B cell (primary cell): Measurements from ENCODE around the gene CD200R1L. TPM values are rescaled to one million over a fixed set of nuclear protein-coding genes. Genes with fewer than 3 reads are reported as not detected.
A peak's percentile ranks its signal among the peaks of the same experiment; 100 is the strongest.

Experiments used
- ATAC-seq: fragments of 200-7000 bp; cut with Tn5 transposase; one replicate; pipeline ENCODE4 v1.10.0; 2021; ENCODE audit warnings: low read depth, mild to moderate bottlenecking, moderate number of reproducible peaks, moderate library complexity
- CTCF ChIA-PET: fragments of 350-600 bp; sonication (Branson Sonifier 250); formaldehyde crosslinking; loops from one replicate; lab custom pipeline; 2021; ENCODE audit warnings: antibody characterized with exemption, inconsistent platforms; lab: Charles Lee
- POLR2A ChIA-PET: fragments of 350-600 bp; sonication (Branson Sonifier 250); formaldehyde crosslinking; loops from one replicate; lab custom pipeline; 2021; ENCODE audit warnings: antibody characterized with exemption; lab: Charles Lee
- DNase-seq: peaks from one replicate; pipeline ENCODE4 v3.0.0; 2013
- H2AFZ ChIP-seq: 2 replicates; pipeline ENCODE4 v1.6.1; 2012; ENCODE audit warnings: mild to moderate bottlenecking, low read depth, low read length; ENCODE audit not compliant: insufficient read depth, poor library complexity, severe bottlenecking
- H3K27ac ChIP-seq, 2 donors: 1 replicate in 1 of 2; 2 replicates in 1 of 2; pipeline ENCODE4 v1.5.1; 2012 to 2013; ENCODE audit warnings: low read length in 2 of 2, mild to moderate bottlenecking in 2 of 2, moderate library complexity in 1 of 2
- H3K27me3 ChIP-seq, 4 experiments: fragments of 200-600 bp in 1 of 4; sonication (generic) in 1 of 4; replicated peaks in 1 of 4; 1 replicate in 2 of 4; 2 replicates in 2 of 4; pipeline versions ENCODE4 v1.6.1 to v1.7.0; 2013 to 2016; ENCODE audit warnings: low read length in 3 of 4, mild to moderate bottlenecking in 2 of 4, mixed read lengths in 1 of 4, moderate library complexity in 1 of 4; ENCODE audit not compliant: insufficient read depth in 4 of 4, control insufficient read depth in 3 of 4; ENCODE audit errors: control extremely low read depth in 1 of 4
- H3K36me3 ChIP-seq, 2 experiments: replicated peaks in 1 of 2; 1 replicate in 1 of 2; 2 replicates in 1 of 2; pipeline versions ENCODE4 v1.6.1 to v1.7.1; 2013; ENCODE audit warnings: low read length in 1 of 2; ENCODE audit not compliant: insufficient read depth in 2 of 2, control insufficient read depth in 1 of 2; ENCODE audit errors: control extremely low read depth in 1 of 2, extremely low read depth in 1 of 2
- H3K4me1 ChIP-seq, 2 donors: fragments of 200-600 bp in 1 of 2; sonication (generic) in 1 of 2; 1 replicate in 1 of 2; 2 replicates in 1 of 2; pipeline versions ENCODE4 v1.5.1 to v1.6.1; 2013 to 2017; ENCODE audit warnings: low read length in 2 of 2; ENCODE audit not compliant: control insufficient read depth in 2 of 2, insufficient read depth in 2 of 2
- H3K4me2 ChIP-seq: replicated peaks from 2 replicates; pipeline ENCODE3; 2012; ENCODE audit warnings: mild to moderate bottlenecking, low read depth, low read length; ENCODE audit not compliant: poor library complexity, severe bottlenecking
- H3K4me3 ChIP-seq, 5 experiments: fragments of 200-600 bp in 1 of 5; sonication (generic) in 1 of 5; 1 replicate in 3 of 5; 2 replicates in 2 of 5; pipeline versions ENCODE4 v1.5.1 to v1.7.0; 2011 to 2016; ENCODE audit warnings: low read length in 4 of 5, mild to moderate bottlenecking in 4 of 5, low read depth in 2 of 5, control low read depth in 1 of 5, moderate library complexity in 1 of 5; ENCODE audit not compliant: insufficient read depth in 1 of 5; ENCODE audit errors: control extremely low read depth in 1 of 5, extremely low read depth in 1 of 5
- H3K79me2 ChIP-seq: fragments of 200-600 bp; sonication (generic); one replicate; pipeline ENCODE4 v1.6.0; 2016; ENCODE audit warnings: low read length; ENCODE audit not compliant: control insufficient read depth, insufficient read depth
- H3K9ac ChIP-seq: fragments of 200-600 bp; sonication (generic); 2 replicates; pipeline ENCODE4 v1.6.1; 2017; ENCODE audit warnings: mild to moderate bottlenecking, low read length, moderate library complexity
- H3K9me3 ChIP-seq, 3 donors: one replicate each; pipeline versions ENCODE4 v1.6.1 to v1.7.1; 2013; ENCODE audit warnings: low read length in 2 of 3; ENCODE audit not compliant: control insufficient read depth in 2 of 3, insufficient read depth in 1 of 3; ENCODE audit errors: control extremely low read depth in 1 of 3
- H4K20me1 ChIP-seq: 2 replicates; pipeline ENCODE4 v1.6.0; 2012; ENCODE audit warnings: mild to moderate bottlenecking, low read length; ENCODE audit not compliant: insufficient read depth, control insufficient read depth, poor library complexity, severe bottlenecking
- H3K27ac Mint-ChIP-seq: one replicate; pipeline ENCODE4 v1.8.0; 2021; ENCODE audit warnings: mixed read lengths
- H3K27me3 Mint-ChIP-seq: one replicate; pipeline ENCODE4 v1.8.0; 2021; ENCODE audit warnings: mixed read lengths
- H3K4me1 Mint-ChIP-seq: one replicate; pipeline ENCODE4 v1.8.0; 2021; ENCODE audit warnings: mixed read lengths
- H3K4me3 Mint-ChIP-seq: one replicate; pipeline ENCODE4 v1.8.0; 2021; ENCODE audit warnings: mixed read lengths
- H3K9me3 Mint-ChIP-seq: one replicate; pipeline ENCODE4 v1.8.0; 2022; ENCODE audit warnings: mixed read lengths; ENCODE audit not compliant: insufficient read depth
- CTCF ChIP-seq: fragments of 200-600 bp; IDR thresholded peaks from one replicate; pipeline ENCODE4 v1.8.0; 2022; ENCODE audit warnings: antibody characterized with exemption, mild to moderate bottlenecking
- EZH2 ChIP-seq: IDR thresholded peaks from 2 replicates; pipeline ENCODE4 v1.6.1; 2012; ENCODE audit warnings: borderline replicate concordance, low read depth, mild to moderate bottlenecking, moderate library complexity, low read length; ENCODE audit not compliant: insufficient read depth, poor library complexity, severe bottlenecking
- WGBS: methylation state at CpG from one replicate; pipeline ENCODE4 v1.1.5; 2013; ENCODE audit warnings: missing lambda C conversion rate; ENCODE audit not compliant: insufficient coverage; 5-methylcytosine and 5-hydroxymethylcytosine counted together
- intact Hi-C: fragments of 100-400 bp; cut with micrococcal nuclease; formaldehyde crosslinking; loops from one replicate; pipeline ENCODE4 v1.10.0; 2022
- polyA plus RNA-seq: library from polyadenylated mRNA; depleted of rRNA; stranded (reverse); fragments of >200 nt; gene quantifications from 2 replicates; pipeline ENCODE4 v1.2.3, GENCODE V29; 2012
- total RNA-seq, 2 donors: library from RNA; stranded (reverse); fragments of 120-200 nt in 1 of 2; gene quantifications; 1 replicate in 1 of 2; 2 replicates in 1 of 2; pipeline versions ENCODE4 v1.2.3 to v1.2.4, GENCODE V29; 2013 to 2022

CD200R1L gene
- total and polyA plus RNA-seq, 2 donors (not counting 1 experiment from before 2014, with no cell fraction given), result not detected

GRCh38 chr3:112811917-112812660 lies 34.6 kb downstream of the CD200R1L start:
- 78% methylated on average over 3 of the region's 8 CpGs for WGBS
- Mint-ChIP-seq H3K27ac (peak overlapping the region; percentile 42), H3K4me1 (peaks cover 35% of the 10 kb centered on the region), H3K27me3 (no peaks in the 10 kb centered on the region), H3K4me3 (no peak overlapping the region), H3K9me3 (peaks cover 8% of the 10 kb centered on the region)
- H3K4me2 ChIP-seq, result no peak overlapping the region
- H3K4me3 ChIP-seq, result no peak overlapping the region
- ATAC-seq, result no peak
- H3K36me3 ChIP-seq, result no peaks in the 10 kb centered on the region
- peaks cover 30 to 34% of the 10 kb centered on the region in 2 donors for H3K4me1 ChIP-seq
- no peak for DNase-seq
- ChIA-PET POLR2A (no interaction called here), CTCF (interaction anchor here (1.0 to 2.5 kb wide), 2 partner anchors 77 to 167 kb away, joined by 3 to 12 read pairs; no protein-coding TSS in a partner anchor)
- intact Hi-C loops, result loop anchor here (2.0 kb wide), 1 partner anchor 161 kb away; no protein-coding TSS in a partner anchor
- no peaks in the 10 kb centered on the region for H4K20me1 ChIP-seq
- no peak overlapping the region for H2AFZ ChIP-seq
- H3K27ac ChIP-seq, result no peak overlapping the region
- no peaks in the 10 kb centered on the region for H3K27me3 ChIP-seq
- H3K79me2 ChIP-seq, result no peaks in the 10 kb centered on the region
- TF ChIP-seq EZH2 (no peak), CTCF (no peak)
- H3K9me3 ChIP-seq, result no peaks in the 10 kb centered on the region
- H3K9ac ChIP-seq, result no peak overlapping the region
